ENCODE measurements around the gene PIK3R4. TPM values are rescaled to one million over a fixed set of nuclear protein-coding genes. Genes with fewer than 3 reads are reported as not detected.

Gene PIK3R4
- total RNA-seq, 1 donor from 2014 or later = 34.2 TPM

GRCh38 chr3:130741946-130742610, 4.6 kb downstream of the PIK3R4 start:
- DNase-seq (ENCODE audit: low read depth, low spot score) = no peak
- peak overlapping the region; percentile 58 for H3K4me3 Mint-ChIP-seq
- H3K9me3 Mint-ChIP-seq = no peaks in the 10 kb centered on the region
- H3K36me3 Mint-ChIP-seq (ENCODE audit: low read depth) = peaks cover 11% of the 10 kb centered on the region
- peaks cover 46% of the 10 kb centered on the region for H3K4me1 Mint-ChIP-seq
- no peak overlapping the region for H3K27ac Mint-ChIP-seq (ENCODE audit: unreplicated experiment)
- TF ChIP-seq, protein P1, sequence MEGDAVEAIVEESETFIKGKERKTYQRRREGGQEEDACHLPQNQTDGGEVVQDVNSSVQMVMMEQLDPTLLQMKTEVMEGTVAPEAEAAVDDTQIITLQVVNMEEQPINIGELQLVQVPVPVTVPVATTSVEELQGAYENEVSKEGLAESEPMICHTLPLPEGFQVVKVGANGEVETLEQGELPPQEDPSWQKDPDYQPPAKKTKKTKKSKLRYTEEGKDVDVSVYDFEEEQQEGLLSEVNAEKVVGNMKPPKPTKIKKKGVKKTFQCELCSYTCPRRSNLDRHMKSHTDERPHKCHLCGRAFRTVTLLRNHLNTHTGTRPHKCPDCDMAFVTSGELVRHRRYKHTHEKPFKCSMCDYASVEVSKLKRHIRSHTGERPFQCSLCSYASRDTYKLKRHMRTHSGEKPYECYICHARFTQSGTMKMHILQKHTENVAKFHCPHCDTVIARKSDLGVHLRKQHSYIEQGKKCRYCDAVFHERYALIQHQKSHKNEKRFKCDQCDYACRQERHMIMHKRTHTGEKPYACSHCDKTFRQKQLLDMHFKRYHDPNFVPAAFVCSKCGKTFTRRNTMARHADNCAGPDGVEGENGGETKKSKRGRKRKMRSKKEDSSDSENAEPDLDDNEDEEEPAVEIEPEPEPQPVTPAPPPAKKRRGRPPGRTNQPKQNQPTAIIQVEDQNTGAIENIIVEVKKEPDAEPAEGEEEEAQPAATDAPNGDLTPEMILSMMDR (conservative IDR thresholded peaks at IDR 0.05) = no peak
- no peaks in the 10 kb centered on the region for H3K27me3 Mint-ChIP-seq (ENCODE audit: low read depth)

DNA sequence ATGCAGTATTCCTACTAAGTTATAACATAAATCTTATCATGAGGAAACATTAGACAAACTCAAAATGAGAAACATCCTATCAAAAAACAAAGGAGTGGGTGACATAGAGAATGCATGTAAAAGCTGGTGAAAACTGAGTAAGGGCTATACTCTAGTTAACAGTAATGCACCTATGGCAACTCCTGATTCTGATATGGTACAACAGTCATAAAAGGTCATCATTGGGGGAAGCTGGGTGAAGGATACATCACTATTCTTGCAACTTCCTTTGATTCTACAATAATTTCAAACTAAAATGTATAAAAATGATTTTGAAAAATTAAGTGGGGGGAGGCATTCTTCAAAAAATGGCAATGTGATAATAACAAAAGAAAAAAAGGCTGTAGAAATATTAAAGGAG, 6.8 kb downstream of the PIK3R4 start:
- Mint-ChIP-seq H3K4me3 (no peak overlapping the region), H3K27ac (ENCODE audit: unreplicated experiment) (no peak overlapping the region), H3K27me3 (ENCODE audit: low read depth) (no peaks in the 10 kb centered on the region), H3K36me3 (ENCODE audit: low read depth) (peaks cover 13% of the 10 kb centered on the region), H3K9me3 (no peaks in the 10 kb centered on the region), H3K4me1 (peaks cover 37% of the 10 kb centered on the region)
- DNase-seq (ENCODE audit: low read depth, low spot score) = no peak
- TF ChIP-seq, protein P1 (conservative IDR thresholded peaks at IDR 0.05) = no peak

DNA sequence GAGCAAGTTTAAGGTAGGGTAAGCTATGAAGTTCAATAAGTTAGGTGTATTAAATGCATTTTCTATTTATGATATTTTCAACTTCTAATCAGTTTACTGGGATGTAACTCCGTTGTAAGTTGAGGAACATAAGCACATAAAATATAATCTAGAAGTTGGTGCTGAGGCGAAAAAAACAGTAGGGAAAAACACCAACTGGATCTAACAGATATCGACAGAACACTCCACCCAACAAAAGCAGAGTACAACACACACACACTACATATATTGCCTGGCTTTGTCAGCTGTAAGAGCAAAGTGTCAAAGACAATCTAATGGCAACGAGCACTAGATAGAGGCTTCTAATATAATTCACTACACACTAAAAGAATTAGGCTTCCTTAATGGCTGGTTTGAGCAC, 8.4 kb downstream of the PIK3R4 start:
- H3K9me3 Mint-ChIP-seq = no peaks in the 10 kb centered on the region
- TF ChIP-seq, protein P1 (conservative IDR thresholded peaks at IDR 0.05) = no peak
- H3K36me3 Mint-ChIP-seq (ENCODE audit: low read depth) = peaks cover 13% of the 10 kb centered on the region
- peaks cover 22% of the 10 kb centered on the region for H3K4me1 Mint-ChIP-seq
- H3K4me3 Mint-ChIP-seq = no peak overlapping the region
- H3K27ac Mint-ChIP-seq (ENCODE audit: unreplicated experiment) = no peak overlapping the region
- H3K27me3 Mint-ChIP-seq (ENCODE audit: low read depth) = no peaks in the 10 kb centered on the region
- no peak for DNase-seq (ENCODE audit: low read depth, low spot score)

DNA sequence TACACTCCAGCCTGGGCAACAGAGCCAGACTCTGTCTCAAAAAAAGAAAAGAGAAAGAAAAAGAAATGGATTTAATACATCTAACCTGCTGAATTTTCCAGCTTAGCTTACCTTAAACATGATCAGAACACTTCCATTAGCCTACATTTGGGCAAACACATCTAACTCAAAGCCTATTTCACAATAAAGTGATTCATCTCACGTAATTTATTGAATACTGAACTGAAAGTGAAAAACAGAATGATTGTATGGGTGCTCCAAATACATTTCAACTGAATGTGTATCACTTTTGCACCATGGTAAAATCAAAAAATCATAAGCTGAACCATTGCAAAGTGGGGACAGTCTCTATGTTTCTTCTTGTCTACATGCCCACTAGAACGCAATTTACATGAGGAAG, 9.0 kb downstream of the PIK3R4 start:
- Mint-ChIP-seq H3K4me1 (peaks cover 16% of the 10 kb centered on the region), H3K27ac (ENCODE audit: unreplicated experiment) (no peak overlapping the region), H3K36me3 (ENCODE audit: low read depth) (peaks cover 13% of the 10 kb centered on the region), H3K4me3 (no peak overlapping the region), H3K27me3 (ENCODE audit: low read depth) (no peaks in the 10 kb centered on the region), H3K9me3 (no peaks in the 10 kb centered on the region)
- no peak for DNase-seq (ENCODE audit: low read depth, low spot score)
- TF ChIP-seq, protein P1 (conservative IDR thresholded peaks at IDR 0.05) = no peak

- Mint-ChIP-seq H3K9me3 (no peaks in the 10 kb centered on the region), H3K27ac (ENCODE audit: unreplicated experiment) (no peak overlapping the region), H3K4me3 (no peak overlapping the region), H3K27me3 (ENCODE audit: low read depth) (no peaks in the 10 kb centered on the region), H3K4me1 (no peaks in the 10 kb centered on the region), H3K36me3 (ENCODE audit: low read depth) (peaks cover 5% of the 10 kb centered on the region)
- TF ChIP-seq, protein P1 (conservative IDR thresholded peaks at IDR 0.05) = no peak
- no peak for DNase-seq (ENCODE audit: low read depth, low spot score)
These were observed 13.3 kb downstream of the PIK3R4 start for GRCh38 chr3:130733236-130733875.

Data from neural crest cell (in vitro differentiated cells).